Activated CD4-positive, alpha-beta memory T cell treated with anti-CD3 and anti-CD28 coated beads for 36 hours (primary cell): ENCODE data around the gene SH2D3A. TPM values are rescaled to one million over a fixed set of nuclear protein-coding genes. Genes with fewer than 3 reads are reported as not detected.
"Not testable (repeated sequence)": the region's sequence is repeated elsewhere in the genome, so short reads cannot be mapped to it uniquely, and the experiment has no call there.

Source experiments
- CTCF ChIA-PET: fragments of 350-600 bp; sonication (Branson Sonifier 250); formaldehyde crosslinking; loops from one replicate; lab custom pipeline; 2021; ENCODE audit warnings: antibody characterized with exemption, inconsistent platforms; lab: Charles Lee
- POLR2A ChIA-PET: fragments of 350-600 bp; sonication (Branson Sonifier 250); formaldehyde crosslinking; loops from one replicate; lab custom pipeline; 2021; ENCODE audit warnings: antibody characterized with exemption; lab: Charles Lee
- DNase-seq: peaks from one replicate; pipeline ENCODE4 v3.0.0-alpha.2; 2020
- H3K27ac Mint-ChIP-seq: one replicate; pipeline ENCODE4 v1.8.0; 2021; ENCODE audit warnings: mixed read lengths
- H3K27me3 Mint-ChIP-seq: one replicate; pipeline ENCODE4 v1.8.0; 2021; ENCODE audit warnings: mixed read lengths
- H3K36me3 Mint-ChIP-seq: one replicate; pipeline ENCODE4 v1.8.0; 2021; ENCODE audit warnings: mixed read lengths
- H3K4me1 Mint-ChIP-seq: one replicate; pipeline ENCODE4 v1.8.0; 2021; ENCODE audit warnings: low read depth, mixed read lengths
- H3K4me3 Mint-ChIP-seq: one replicate; pipeline ENCODE4 v1.8.0; 2021; ENCODE audit warnings: mild to moderate bottlenecking, mixed read lengths
- H3K9me3 Mint-ChIP-seq: one replicate; pipeline ENCODE4 v1.8.0; 2021; ENCODE audit warnings: mixed read lengths
- intact Hi-C: fragments of 100-400 bp; cut with micrococcal nuclease; formaldehyde crosslinking; loops from one replicate; pipeline ENCODE4 v1.15.1; 2023
- total RNA-seq, 2 experiments: library from RNA; stranded (reverse); gene quantifications; one replicate each; pipeline ENCODE4 v1.2.3, GENCODE V29; 2021

SH2D3A gene
- total RNA-seq, 2 experiments from 2014 or later: 17.1 to 18.2 TPM

GRCh38 chr19:6790194-6791128 is 23.2 kb upstream of the SH2D3A start:
- Mint-ChIP-seq H3K4me1 (peaks cover 59% of the 10 kb centered on the region), H3K27me3 (no peaks in the 10 kb centered on the region), H3K36me3 (peaks cover 44% of the 10 kb centered on the region), H3K4me3 (no peak overlapping the region), H3K27ac (no peak overlapping the region), H3K9me3 (peaks cover 12% of the 10 kb centered on the region)
- ChIA-PET CTCF (interaction anchor here (0.8 to 1.1 kb wide), 3 partner anchors 52 to 273 kb away, joined by 3 to 4 read pairs (median 3); no protein-coding TSS in a partner anchor), POLR2A (interaction anchor here (2.8 kb wide), 1 partner anchor 17 kb away, joined by 9 read pairs; the partner anchor contains the start of gene VAV1)
- DNase-seq: no peak
- intact Hi-C loops: no loop called here

- ChIA-PET POLR2A (interaction anchor here (2.8 kb wide), 1 partner anchor 16 kb away, joined by 9 read pairs; the partner anchor contains the start of gene VAV1), CTCF (interaction anchor here (0.7 kb wide), 1 partner anchor 50 kb away, joined by 3 read pairs; no protein-coding TSS in a partner anchor)
- intact Hi-C loops: no loop called here
- Mint-ChIP-seq H3K27me3 (no peaks in the 10 kb centered on the region), H3K9me3 (no peaks in the 10 kb centered on the region), H3K4me1 (peaks cover 57% of the 10 kb centered on the region), H3K27ac (no peak overlapping the region), H3K4me3 (no peak overlapping the region), H3K36me3 (peaks cover 37% of the 10 kb centered on the region)
- DNase-seq: no peak
These were observed 21.7 kb upstream of the SH2D3A start for GRCh38 chr19:6788896-6789295.

GRCh38 chr19:6787393-6787792 is 20.2 kb upstream of the SH2D3A start:
- no peaks in the 10 kb centered on the region for H3K27me3 Mint-ChIP-seq
- intact Hi-C loops: no loop called here
- H3K36me3 Mint-ChIP-seq: peaks cover 28% of the 10 kb centered on the region
- no peaks in the 10 kb centered on the region for H3K9me3 Mint-ChIP-seq
- H3K4me1 Mint-ChIP-seq: peaks cover 44% of the 10 kb centered on the region
- no peak overlapping the region for H3K4me3 Mint-ChIP-seq
- H3K27ac Mint-ChIP-seq: no peak overlapping the region
- CTCF ChIA-PET: no interaction called here
- no peak for DNase-seq
- POLR2A ChIA-PET: no interaction called here

GRCh38 chr19:6779206-6779605 is 12.0 kb upstream of the SH2D3A start:
- H3K4me3 Mint-ChIP-seq: no peak overlapping the region
- peaks cover 35% of the 10 kb centered on the region for H3K36me3 Mint-ChIP-seq
- DNase-seq: peak; percentile 20
- POLR2A ChIA-PET: no interaction called here
- H3K27ac Mint-ChIP-seq: peak overlapping the region; percentile 39
- H3K9me3 Mint-ChIP-seq: no peaks in the 10 kb centered on the region
- peaks cover 54% of the 10 kb centered on the region for H3K4me1 Mint-ChIP-seq
- intact Hi-C loops: no loop called here
- no peaks in the 10 kb centered on the region for H3K27me3 Mint-ChIP-seq
- CTCF ChIA-PET: interaction anchor here (1.2 kb wide), 1 partner anchor 84 kb away, joined by 3 read pairs; no protein-coding TSS in a partner anchor

- DNase-seq: peak; percentile 18
- H3K27me3 Mint-ChIP-seq: no peaks in the 10 kb centered on the region
- intact Hi-C loops: no loop called here
- H3K27ac Mint-ChIP-seq: peak overlapping the region; percentile 75
- H3K9me3 Mint-ChIP-seq: no peaks in the 10 kb centered on the region
- CTCF ChIA-PET: interaction anchor here (1.2 kb wide), 1 partner anchor 85 kb away, joined by 3 read pairs; no protein-coding TSS in a partner anchor
- no peak overlapping the region for H3K4me3 Mint-ChIP-seq
- POLR2A ChIA-PET: interaction anchor here (1.0 kb wide), 1 partner anchor 23 kb away, joined by 3 read pairs; no protein-coding TSS in a partner anchor
- H3K4me1 Mint-ChIP-seq: peaks cover 57% of the 10 kb centered on the region
- H3K36me3 Mint-ChIP-seq: peaks cover 40% of the 10 kb centered on the region
These were observed 11.2 kb upstream of the SH2D3A start for GRCh38 chr19:6778386-6778785.

GRCh38 chr19:6777434-6777833 is 10.2 kb upstream of the SH2D3A start:
- H3K4me1 Mint-ChIP-seq: peaks cover 57% of the 10 kb centered on the region

GRCh38 chr19:6776999-6777398 is 9.8 kb upstream of the SH2D3A start:
- intact Hi-C loops: no loop called here

More at GRCh38 chr19:6777434-6777833, 10.2 kb upstream of the SH2D3A start:
- CTCF ChIA-PET: no interaction called here
- Mint-ChIP-seq H3K4me3 (no peak overlapping the region), H3K27me3 (no peaks in the 10 kb centered on the region), H3K27ac (peak overlapping the region; percentile 75), H3K9me3 (no peaks in the 10 kb centered on the region), H3K36me3 (peaks cover 41% of the 10 kb centered on the region)
- no peak for DNase-seq
- intact Hi-C loops: no loop called here
- POLR2A ChIA-PET: no interaction called here

GRCh38 chr19:6776045-6776444 is 8.8 kb upstream of the SH2D3A start:
- H3K36me3 Mint-ChIP-seq: peaks cover 35% of the 10 kb centered on the region
- POLR2A ChIA-PET: interaction anchor here (5.8 kb wide), 1 partner anchor 26 kb away, joined by 59 read pairs; no protein-coding TSS in a partner anchor
- DNase-seq, H3K9me3 Mint-ChIP-seq, H3K27ac Mint-ChIP-seq, H3K4me3 Mint-ChIP-seq, CTCF ChIA-PET, intact Hi-C loops, H3K27me3 Mint-ChIP-seq: not testable (repeated sequence)
- H3K4me1 Mint-ChIP-seq: peaks cover 57% of the 10 kb centered on the region

More at GRCh38 chr19:6776999-6777398, 9.8 kb upstream of the SH2D3A start:
- Mint-ChIP-seq H3K36me3 (peaks cover 41% of the 10 kb centered on the region), H3K4me1 (peaks cover 61% of the 10 kb centered on the region), H3K27ac (peak overlapping the region; percentile 75), H3K4me3 (no peak overlapping the region), H3K9me3 (no peaks in the 10 kb centered on the region), H3K27me3 (no peaks in the 10 kb centered on the region)
- CTCF ChIA-PET: no interaction called here
- POLR2A ChIA-PET: no interaction called here
- no peak for DNase-seq

- peak overlapping the region; percentile 50 for H3K4me3 Mint-ChIP-seq
- peak overlapping the region; percentile 42 for H3K27ac Mint-ChIP-seq
- DNase-seq: no peak
- H3K4me1 Mint-ChIP-seq: peaks cover 53% of the 10 kb centered on the region
- intact Hi-C loops: no loop called here
- no peaks in the 10 kb centered on the region for H3K27me3 Mint-ChIP-seq
- H3K36me3 Mint-ChIP-seq: peaks cover 35% of the 10 kb centered on the region
- ChIA-PET POLR2A (interaction anchor here (0.7 to 5.8 kb wide), 2 partner anchors 22 to 27 kb away, joined by 4 to 59 read pairs; no protein-coding TSS in a partner anchor), CTCF (interaction anchor here (1.5 kb wide), 1 partner anchor 38 kb away, joined by 7 read pairs; no protein-coding TSS in a partner anchor)
- H3K9me3 Mint-ChIP-seq: no peaks in the 10 kb centered on the region
These were observed 7.8 kb upstream of the SH2D3A start for GRCh38 chr19:6774821-6775707.

- ChIA-PET POLR2A (interaction anchor here (0.7 to 5.8 kb wide), 8 partner anchors 12 to 110 kb away, joined by 3 to 59 read pairs (median 6); no protein-coding TSS in a partner anchor), CTCF (interaction anchor here (0.6 to 4.0 kb wide), 10 partner anchors 17 to 191 kb away, joined by 3 to 38 read pairs (median 6); partner anchors contain the start of gene GPR108)
- Mint-ChIP-seq H3K27ac (peak overlapping the region; percentile 95), H3K4me1 (peaks cover 51% of the 10 kb centered on the region), H3K27me3 (no peaks in the 10 kb centered on the region), H3K36me3 (peaks cover 35% of the 10 kb centered on the region), H3K9me3 (no peaks in the 10 kb centered on the region), H3K4me3 (peak overlapping the region; percentile 96)
- DNase-seq: peak; percentile 79
- intact Hi-C loops: no loop called here
These were observed 6.2 kb upstream of the SH2D3A start for GRCh38 chr19:6773323-6773931.
